ENCODE measurements around the gene MDM4. TPM values are rescaled to one million over a fixed set of nuclear protein-coding genes. Genes with fewer than 3 reads are reported as not detected.

MDM4 gene
- total and polyA plus RNA-seq, 2 donors (not counting 1 experiment from before 2014, with no cell fraction given), result 23.6 to 41.0 TPM

GRCh38 chr1:204574016-204574864 is 58.0 kb downstream of the MDM4 start:
- Histone ChIP-seq H2AFZ (ENCODE audit: low read length) (no peak overlapping the region), H3K27me3 (ENCODE audit: control insufficient read depth, insufficient read depth, low read length) (no peaks in the 10 kb centered on the region), H3K79me2 (ENCODE audit: control insufficient read depth, insufficient read depth, low read length) (no peaks in the 10 kb centered on the region), H3K9ac (ENCODE audit: insufficient read depth, low read length) (no peak overlapping the region), H3K4me1 (ENCODE audit: control insufficient read depth, extremely low read depth, insufficient read depth, low read length) (no peaks in the 10 kb centered on the region), H3K9me3 (ENCODE audit: control insufficient read depth, insufficient read depth, low read depth, low read length) (no peaks in the 10 kb centered on the region), H3K4me3 (replicated peaks in 1 of 4; ENCODE audit: control extremely low read depth in 1 of 4, insufficient read depth in 1 of 4, low read depth in 3 of 4, low read length in 4 of 4) (no peak overlapping the region), H4K20me1 (ENCODE audit: control insufficient read depth, extremely low read depth, insufficient read depth, low read length) (no peaks in the 10 kb centered on the region), H3K27ac (ENCODE audit: insufficient read depth, low read length) (no peak overlapping the region), H3K4me2 (ENCODE audit: extremely low read depth, insufficient read depth, low read length) (no peak overlapping the region), H3K36me3 (ENCODE audit: control insufficient read depth, insufficient read depth, low read length) (no peaks in the 10 kb centered on the region)
- no peak for TF ChIP-seq EZH2 (IDR thresholded peaks at IDR 0.05; ENCODE audit: low read length, missing control alignments)
- TF ChIP-seq, protein P1, sequence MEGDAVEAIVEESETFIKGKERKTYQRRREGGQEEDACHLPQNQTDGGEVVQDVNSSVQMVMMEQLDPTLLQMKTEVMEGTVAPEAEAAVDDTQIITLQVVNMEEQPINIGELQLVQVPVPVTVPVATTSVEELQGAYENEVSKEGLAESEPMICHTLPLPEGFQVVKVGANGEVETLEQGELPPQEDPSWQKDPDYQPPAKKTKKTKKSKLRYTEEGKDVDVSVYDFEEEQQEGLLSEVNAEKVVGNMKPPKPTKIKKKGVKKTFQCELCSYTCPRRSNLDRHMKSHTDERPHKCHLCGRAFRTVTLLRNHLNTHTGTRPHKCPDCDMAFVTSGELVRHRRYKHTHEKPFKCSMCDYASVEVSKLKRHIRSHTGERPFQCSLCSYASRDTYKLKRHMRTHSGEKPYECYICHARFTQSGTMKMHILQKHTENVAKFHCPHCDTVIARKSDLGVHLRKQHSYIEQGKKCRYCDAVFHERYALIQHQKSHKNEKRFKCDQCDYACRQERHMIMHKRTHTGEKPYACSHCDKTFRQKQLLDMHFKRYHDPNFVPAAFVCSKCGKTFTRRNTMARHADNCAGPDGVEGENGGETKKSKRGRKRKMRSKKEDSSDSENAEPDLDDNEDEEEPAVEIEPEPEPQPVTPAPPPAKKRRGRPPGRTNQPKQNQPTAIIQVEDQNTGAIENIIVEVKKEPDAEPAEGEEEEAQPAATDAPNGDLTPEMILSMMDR (conservative IDR thresholded peaks at IDR 0.05 in 1 of 2, IDR thresholded peaks at IDR 0.05 in 1 of 2; ENCODE audit: low read depth in 1 of 2, low read length in 2 of 2), result no peak
- DNase-seq (ENCODE audit: low read depth in 2 of 2), result no peak

- H3K9me3 ChIP-seq (ENCODE audit: control insufficient read depth, insufficient read depth, low read depth, low read length), result no peaks in the 10 kb centered on the region
- no peaks in the 10 kb centered on the region for H3K4me1 ChIP-seq (ENCODE audit: control insufficient read depth, extremely low read depth, insufficient read depth, low read length)
- no peak for TF ChIP-seq EZH2 (IDR thresholded peaks at IDR 0.05; ENCODE audit: low read length, missing control alignments)
- TF ChIP-seq, protein P1 (conservative IDR thresholded peaks at IDR 0.05 in 1 of 2, IDR thresholded peaks at IDR 0.05 in 1 of 2; ENCODE audit: low read depth in 1 of 2, low read length in 2 of 2), result no peak
- H2AFZ ChIP-seq (ENCODE audit: low read length), result no peak overlapping the region
- H3K4me2 ChIP-seq (ENCODE audit: extremely low read depth, insufficient read depth, low read length), result no peak overlapping the region
- no peak overlapping the region for H3K27ac ChIP-seq (ENCODE audit: insufficient read depth, low read length)
- no peaks in the 10 kb centered on the region for H3K27me3 ChIP-seq (ENCODE audit: control insufficient read depth, insufficient read depth, low read length)
- no peaks in the 10 kb centered on the region for H3K79me2 ChIP-seq (ENCODE audit: control insufficient read depth, insufficient read depth, low read length)
- no peaks in the 10 kb centered on the region for H4K20me1 ChIP-seq (ENCODE audit: control insufficient read depth, extremely low read depth, insufficient read depth, low read length)
- no peak overlapping the region for H3K4me3 ChIP-seq (replicated peaks in 1 of 4; ENCODE audit: control extremely low read depth in 1 of 4, insufficient read depth in 1 of 4, low read depth in 3 of 4, low read length in 4 of 4)
- H3K36me3 ChIP-seq (ENCODE audit: control insufficient read depth, insufficient read depth, low read length), result no peaks in the 10 kb centered on the region
- H3K9ac ChIP-seq (ENCODE audit: insufficient read depth, low read length), result no peak overlapping the region
- peak in 1 of 2 donors; percentile 23 for DNase-seq (ENCODE audit: low read depth in 2 of 2)
Observed at GRCh38 chr1:204574865-204575163, 58.6 kb downstream of the MDM4 start.

DNA sequence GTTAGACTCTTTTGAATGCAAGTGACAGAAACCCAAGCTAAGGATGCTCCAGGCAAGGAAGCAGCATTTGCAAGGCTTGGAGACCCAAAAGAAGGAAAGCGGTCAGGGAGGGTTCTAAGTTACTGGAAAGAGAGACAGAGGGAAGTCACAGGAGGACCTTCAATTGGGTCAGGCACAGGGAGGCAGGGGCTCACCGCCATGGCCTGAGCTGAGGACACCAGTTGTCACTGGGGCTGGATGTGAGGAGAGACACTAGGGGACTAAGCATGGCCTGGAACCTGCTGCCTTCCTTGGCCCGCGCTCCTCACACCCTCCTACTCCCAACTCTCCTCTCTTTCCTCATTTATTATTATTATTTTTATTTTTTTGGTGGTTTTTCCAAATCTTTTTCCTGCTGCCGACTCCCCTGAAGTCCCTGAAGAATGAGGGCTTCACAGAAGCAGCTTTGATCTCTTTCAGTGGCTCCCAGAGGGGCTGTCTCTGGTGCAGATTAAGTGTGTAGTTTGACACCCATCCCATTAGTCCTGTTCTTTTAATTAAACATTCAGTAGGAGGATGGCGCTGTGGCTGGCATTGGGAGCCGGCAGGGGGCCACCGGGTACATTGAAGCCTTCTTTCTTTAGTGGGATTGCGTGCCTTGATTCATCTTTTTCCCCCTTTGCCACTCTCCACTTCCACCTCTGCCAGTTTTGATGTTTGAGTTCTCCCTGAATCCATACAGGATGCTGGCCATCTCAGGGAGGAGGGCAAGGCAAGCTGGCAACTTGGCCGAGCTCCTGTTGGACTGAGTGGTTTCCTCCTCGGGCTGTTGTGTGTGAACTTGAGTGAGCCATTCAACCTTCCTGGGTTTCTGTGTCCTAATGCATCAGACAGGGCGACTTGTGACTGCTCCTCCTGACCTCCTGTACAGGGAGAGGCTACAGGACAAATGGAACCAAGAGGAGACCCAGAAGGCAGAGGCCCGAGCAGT is 59.3 kb downstream of the MDM4 start:
- Histone ChIP-seq H2AFZ (ENCODE audit: low read length) (no peak overlapping the region), H3K36me3 (ENCODE audit: control insufficient read depth, insufficient read depth, low read length) (no peaks in the 10 kb centered on the region), H3K9ac (ENCODE audit: insufficient read depth, low read length) (no peak overlapping the region), H3K4me3 (replicated peaks in 1 of 4; ENCODE audit: control extremely low read depth in 1 of 4, insufficient read depth in 1 of 4, low read depth in 3 of 4, low read length in 4 of 4) (no peak overlapping the region), H4K20me1 (ENCODE audit: control insufficient read depth, extremely low read depth, insufficient read depth, low read length) (no peaks in the 10 kb centered on the region), H3K4me1 (ENCODE audit: control insufficient read depth, extremely low read depth, insufficient read depth, low read length) (no peaks in the 10 kb centered on the region), H3K27ac (ENCODE audit: insufficient read depth, low read length) (no peak overlapping the region), H3K27me3 (ENCODE audit: control insufficient read depth, insufficient read depth, low read length) (no peaks in the 10 kb centered on the region), H3K79me2 (ENCODE audit: control insufficient read depth, insufficient read depth, low read length) (no peaks in the 10 kb centered on the region), H3K4me2 (ENCODE audit: extremely low read depth, insufficient read depth, low read length) (no peak overlapping the region), H3K9me3 (ENCODE audit: control insufficient read depth, insufficient read depth, low read depth, low read length) (no peaks in the 10 kb centered on the region)
- TF ChIP-seq, protein P1 (conservative IDR thresholded peaks at IDR 0.05 in 1 of 2, IDR thresholded peaks at IDR 0.05 in 1 of 2; ENCODE audit: low read depth in 1 of 2, low read length in 2 of 2), result no peak
- no peak for TF ChIP-seq EZH2 (IDR thresholded peaks at IDR 0.05; ENCODE audit: low read length, missing control alignments)
- DNase-seq (ENCODE audit: low read depth in 2 of 2), result no peak

Data from fibroblast of lung (primary cell).